Smooth muscle cell (in vitro differentiated cells): ENCODE results near the gene FAM98A. TPM values are rescaled to one million over a fixed set of nuclear protein-coding genes. Genes with fewer than 3 reads are reported as not detected.

Source experiments
- DNase-seq: peaks from one replicate; lab custom pipeline; 2025; ENCODE audit not compliant: unreplicated experiment; lab: John Stamatoyannopoulos, UW
- H2AFZ ChIP-seq: fragments of 200-600 bp; sonication (generic); 2 replicates; pipeline ENCODE4 v1.6.0; 2016; ENCODE audit warnings: antibody characterized with exemption, low read depth, mild to moderate bottlenecking
- H3F3A ChIP-seq: fragments of 200-600 bp; sonication (generic); 2 replicates; pipeline ENCODE4 v1.6.0; 2017; ENCODE audit warnings: antibody characterized with exemption, low read depth
- H3K27ac ChIP-seq: fragments of 200-600 bp; sonication (generic); 2 replicates; pipeline ENCODE4 v1.5.1; 2016; ENCODE audit warnings: low read depth, mild to moderate bottlenecking
- H3K27me3 ChIP-seq: fragments of 200-600 bp; sonication (generic); 2 replicates; pipeline ENCODE4 v1.6.1; 2016; ENCODE audit warnings: low read depth, mild to moderate bottlenecking
- H3K36me3 ChIP-seq: fragments of 200-600 bp; sonication (generic); 2 replicates; pipeline ENCODE4 v1.5.1; 2016; ENCODE audit warnings: low read depth
- H3K4me1 ChIP-seq: fragments of 200-600 bp; sonication (generic); 2 replicates; pipeline ENCODE4 v1.5.1; 2016; ENCODE audit warnings: low read depth
- H3K4me2 ChIP-seq: fragments of 200-600 bp; sonication (generic); 2 replicates; pipeline ENCODE4 v1.6.0; 2016; ENCODE audit warnings: mild to moderate bottlenecking
- H3K4me3 ChIP-seq: fragments of 200-600 bp; sonication (generic); 2 replicates; pipeline ENCODE4 v1.5.1; 2016; ENCODE audit warnings: mild to moderate bottlenecking
- H3K79me2 ChIP-seq: fragments of 200-600 bp; sonication (generic); 2 replicates; pipeline ENCODE4 v1.6.0; 2016; ENCODE audit warnings: low read depth, mild to moderate bottlenecking
- H3K9ac ChIP-seq: fragments of 200-600 bp; sonication (generic); 2 replicates; pipeline ENCODE4 v1.6.0; 2016; ENCODE audit warnings: low read depth
- H3K9me3 ChIP-seq: fragments of 200-600 bp; sonication (generic); replicated peaks from 2 replicates; pipeline ENCODE4 v1.5.1; 2016; ENCODE audit warnings: low read depth
- H4K20me1 ChIP-seq: fragments of 200-600 bp; sonication (generic); 2 replicates; pipeline ENCODE4 v1.6.0; 2016; ENCODE audit warnings: low read depth
- CTCF ChIP-seq: fragments of 200-600 bp; sonication (generic); IDR thresholded peaks from 2 replicates; pipeline ENCODE4 v1.5.1; 2017; ENCODE audit warnings: borderline replicate concordance, mild to moderate bottlenecking, antibody characterized with exemption; ENCODE audit not compliant: insufficient read depth, poor library complexity, severe bottlenecking
- WGBS: methylation state at CpG from one replicate; pipeline ENCODE4 v1.1.7; 2016; ENCODE audit warnings: low lambda C conversion rate; 5-methylcytosine and 5-hydroxymethylcytosine counted together
- polyA plus RNA-seq: library from polyadenylated mRNA; unstranded; fragments of >200 nt; fragmentation: Nextera tagmentation; extraction: Ambion mirVana; gene quantifications from 2 replicates; pipeline ENCODE4 v1.2.1, GENCODE V29; 2016
- total RNA-seq: library from RNA; depleted of rRNA; stranded (reverse); fragments of >200 nt; gene quantifications from 2 replicates; pipeline ENCODE4 v1.2.3, GENCODE V29; 2014

The FAM98A gene
- total and polyA plus RNA-seq, 2 experiments from 2014 or later = 53.5 to 62.4 TPM

- H3K9me3 ChIP-seq = no peaks in the 10 kb centered on the region
- no peak overlapping the region for H3K9ac ChIP-seq
- no peak overlapping the region for H3K4me3 ChIP-seq
- H3K4me2 ChIP-seq = no peak overlapping the region
- H4K20me1 ChIP-seq = peaks cover 2% of the 10 kb centered on the region
- peaks cover 14% of the 10 kb centered on the region for H3K4me1 ChIP-seq
- H3K36me3 ChIP-seq = no peaks in the 10 kb centered on the region
- no peak overlapping the region for H2AFZ ChIP-seq
- H3F3A ChIP-seq = no peaks in the 10 kb centered on the region
- no peaks in the 10 kb centered on the region for H3K27me3 ChIP-seq
- H3K79me2 ChIP-seq = peaks cover 17% of the 10 kb centered on the region
- no peak for TF ChIP-seq CTCF
- WGBS = 69% methylated on average over 6 of the region's 6 CpGs
- peak overlapping the region; percentile 36 for H3K27ac ChIP-seq
- no peak for DNase-seq
Measured at GRCh38 chr2:33602201-33602830, 3.2 kb upstream of the FAM98A start.

DNA sequence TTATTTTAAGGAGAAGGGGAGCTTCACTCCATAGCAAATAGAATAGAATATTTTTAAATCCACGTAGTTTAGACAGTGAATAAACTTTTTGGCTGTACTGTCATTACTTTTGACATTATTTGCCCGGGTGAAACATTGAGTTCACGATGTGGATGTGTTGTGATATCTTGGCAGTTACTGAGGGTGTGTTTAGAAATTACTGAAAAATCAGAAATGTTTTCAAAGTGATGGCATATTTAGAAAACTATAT lies 769 bp upstream of the FAM98A start:
- H3K79me2 ChIP-seq = peaks cover 42% of the 10 kb centered on the region
- H3K9ac ChIP-seq = peak overlapping the region; percentile 47
- H3K9me3 ChIP-seq = no peaks in the 10 kb centered on the region
- DNase-seq = no peak
- peak overlapping the region; percentile 58 for H3K27ac ChIP-seq
- H3K36me3 ChIP-seq = peaks cover 2% of the 10 kb centered on the region
- H3K4me1 ChIP-seq = peaks cover 16% of the 10 kb centered on the region
- peak overlapping the region; percentile 79 for H3K4me2 ChIP-seq
- no peaks in the 10 kb centered on the region for H3K27me3 ChIP-seq
- H4K20me1 ChIP-seq = peaks cover 25% of the 10 kb centered on the region
- H3F3A ChIP-seq = no peaks in the 10 kb centered on the region
- peak overlapping the region; percentile 75 for H3K4me3 ChIP-seq
- WGBS = 38% methylated on average over 3 of the region's 3 CpGs
- H2AFZ ChIP-seq = peak overlapping the region; percentile 67
- TF ChIP-seq CTCF = no peak

- H3K36me3 ChIP-seq = peaks cover 4% of the 10 kb centered on the region
- peak overlapping the region; percentile 91 for H3K4me2 ChIP-seq
- no peaks in the 10 kb centered on the region for H3F3A ChIP-seq
- peak overlapping the region; percentile 93 for H3K9ac ChIP-seq
- WGBS = 1% methylated on average over 20 of the region's 23 CpGs
- peaks cover 33% of the 10 kb centered on the region for H4K20me1 ChIP-seq
- H3K9me3 ChIP-seq = no peaks in the 10 kb centered on the region
- peaks cover 50% of the 10 kb centered on the region for H3K79me2 ChIP-seq
- H3K27me3 ChIP-seq = no peaks in the 10 kb centered on the region
- TF ChIP-seq CTCF = no peak
- peaks cover 16% of the 10 kb centered on the region for H3K4me1 ChIP-seq
- H2AFZ ChIP-seq = peak overlapping the region; percentile 61
- DNase-seq = peak; percentile 25
- peak overlapping the region; percentile 75 for H3K4me3 ChIP-seq
- peak overlapping the region; percentile 76 for H3K27ac ChIP-seq
Measured at GRCh38 chr2:33598561-33599174, 431 bp downstream of the FAM98A start.

DNA sequence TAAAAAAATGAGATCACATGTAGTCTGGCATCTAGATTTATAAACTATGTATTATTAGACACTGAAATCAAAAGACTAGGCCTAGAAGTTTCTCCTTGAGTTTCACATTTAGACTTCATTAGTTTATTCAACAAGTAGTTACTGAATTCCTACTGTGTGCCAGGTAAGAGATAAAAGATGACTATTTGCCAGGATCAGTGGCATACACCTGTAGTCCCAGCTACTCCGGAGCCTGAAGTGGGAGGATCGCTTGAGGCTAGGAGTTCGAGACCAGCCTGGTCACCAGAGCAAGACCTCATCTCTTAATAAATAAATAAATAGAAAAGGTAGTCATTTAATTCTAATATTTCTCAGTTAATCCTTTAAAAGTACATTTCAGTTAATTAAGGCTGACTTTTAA lies 2.1 kb downstream of the FAM98A start:
- H3K27me3 ChIP-seq = no peaks in the 10 kb centered on the region
- no peaks in the 10 kb centered on the region for H3F3A ChIP-seq
- H3K27ac ChIP-seq = no peak overlapping the region
- peak overlapping the region; percentile 91 for H3K4me2 ChIP-seq
- no peak for DNase-seq
- no peak for TF ChIP-seq CTCF
- H3K79me2 ChIP-seq = peaks cover 66% of the 10 kb centered on the region
- peak overlapping the region; percentile 75 for H3K4me3 ChIP-seq
- no peak overlapping the region for H2AFZ ChIP-seq
- peak overlapping the region; percentile 93 for H3K9ac ChIP-seq
- no peaks in the 10 kb centered on the region for H3K9me3 ChIP-seq
- H3K36me3 ChIP-seq = peaks cover 9% of the 10 kb centered on the region
- whole genome bisulfite sequencing = 77% methylated on average over 3 of the region's 3 CpGs
- peaks cover 16% of the 10 kb centered on the region for H3K4me1 ChIP-seq
- peaks cover 47% of the 10 kb centered on the region for H4K20me1 ChIP-seq
